ENCODE measurements around the gene CYGB. TPM values are rescaled to one million over a fixed set of nuclear protein-coding genes. Genes with fewer than 3 reads are reported as not detected.

CYGB gene
- total RNA-seq, 1 donor from 2014 or later, result 10.0 TPM

GRCh38 chr17:76551685-76552084 is 14.2 kb upstream of the CYGB start:
- no peaks in the 10 kb centered on the region for H3K27me3 Mint-ChIP-seq
- no peak for DNase-seq (ENCODE audit: extremely low spot score, unreplicated experiment)
- no peak overlapping the region for H3K27ac Mint-ChIP-seq
- H3K36me3 Mint-ChIP-seq, result peaks cover 7% of the 10 kb centered on the region
- H3K9me3 Mint-ChIP-seq, result no peaks in the 10 kb centered on the region
- no peak overlapping the region for H3K4me3 Mint-ChIP-seq
- no peak for TF ChIP-seq CTCF (conservative IDR thresholded peaks at IDR 0.05)
- peaks cover 14% of the 10 kb centered on the region for H3K4me1 Mint-ChIP-seq (ENCODE audit: unreplicated experiment)

GRCh38 chr17:76550712-76551615 is 13.5 kb upstream of the CYGB start:
- no peak for DNase-seq (ENCODE audit: extremely low spot score, unreplicated experiment)
- Mint-ChIP-seq H3K4me1 (ENCODE audit: unreplicated experiment) (peaks cover 21% of the 10 kb centered on the region), H3K27me3 (no peaks in the 10 kb centered on the region), H3K9me3 (no peaks in the 10 kb centered on the region), H3K36me3 (peaks cover 7% of the 10 kb centered on the region), H3K27ac (peak overlapping the region; percentile 87), H3K4me3 (peak overlapping the region; percentile 64)
- TF ChIP-seq CTCF (conservative IDR thresholded peaks at IDR 0.05), result no peak

- no peak overlapping the region for H3K4me3 Mint-ChIP-seq
- no peak for DNase-seq (ENCODE audit: extremely low spot score, unreplicated experiment)
- H3K9me3 Mint-ChIP-seq, result no peaks in the 10 kb centered on the region
- peaks cover 27% of the 10 kb centered on the region for H3K4me1 Mint-ChIP-seq (ENCODE audit: unreplicated experiment)
- peaks cover 2% of the 10 kb centered on the region for H3K36me3 Mint-ChIP-seq
- no peak for TF ChIP-seq CTCF (conservative IDR thresholded peaks at IDR 0.05)
- no peaks in the 10 kb centered on the region for H3K27me3 Mint-ChIP-seq
- H3K27ac Mint-ChIP-seq, result no peak overlapping the region
These were observed 12.0 kb upstream of the CYGB start for GRCh38 chr17:76549539-76549938.

- H3K27ac Mint-ChIP-seq, result no peak overlapping the region
- no peak overlapping the region for H3K4me3 Mint-ChIP-seq
These were observed 11.7 kb upstream of the CYGB start for GRCh38 chr17:76549215-76549518.

GRCh38 chr17:76548378-76549214 is 11.1 kb upstream of the CYGB start:
- H3K27ac Mint-ChIP-seq, result no peak overlapping the region
- H3K36me3 Mint-ChIP-seq, result no peaks in the 10 kb centered on the region
- no peak for TF ChIP-seq CTCF (conservative IDR thresholded peaks at IDR 0.05)
- peaks cover 6% of the 10 kb centered on the region for H3K27me3 Mint-ChIP-seq
- peaks cover 35% of the 10 kb centered on the region for H3K4me1 Mint-ChIP-seq (ENCODE audit: unreplicated experiment)
- no peak for DNase-seq (ENCODE audit: extremely low spot score, unreplicated experiment)
- no peak overlapping the region for H3K4me3 Mint-ChIP-seq
- H3K9me3 Mint-ChIP-seq, result no peaks in the 10 kb centered on the region

More at GRCh38 chr17:76549215-76549518, 11.7 kb upstream of the CYGB start:
- H3K36me3 Mint-ChIP-seq, result no peaks in the 10 kb centered on the region
- no peaks in the 10 kb centered on the region for H3K9me3 Mint-ChIP-seq
- H3K27me3 Mint-ChIP-seq, result peaks cover under 1% of the 10 kb centered on the region
- H3K4me1 Mint-ChIP-seq (ENCODE audit: unreplicated experiment), result peaks cover 29% of the 10 kb centered on the region
- no peak for DNase-seq (ENCODE audit: extremely low spot score, unreplicated experiment)
- no peak for TF ChIP-seq CTCF (conservative IDR thresholded peaks at IDR 0.05)

Measured in type B pancreatic cell (in vitro differentiated cells).